IMR-90 (cell line): Measurements from ENCODE around the gene RGS17.

Experiments
- BHLHE40 ChIP-seq: fragments of 150-350 bp; IDR thresholded peaks from 2 replicates; pipeline ENCODE4 v1.6.1; 2016; ENCODE audit warnings: mild to moderate bottlenecking, low read depth, low read length
- CEBPB ChIP-seq: IDR thresholded peaks from 2 replicates; pipeline ENCODE4 v1.6.1; 2012; ENCODE audit warnings: low read depth, low read length, improper control_type of control experiment
- CTCF ChIP-seq: conservative IDR thresholded peaks from 2 replicates; pipeline ENCODE4 v1.5.1; 2012; ENCODE audit warnings: mild to moderate bottlenecking, low read depth, low read length, improper control_type of control experiment
- FOS ChIP-seq: fragments of 150-350 bp; IDR thresholded peaks from 2 replicates; pipeline ENCODE4 v1.6.1; 2016; ENCODE audit warnings: low read depth, low read length
- MAFK ChIP-seq: IDR thresholded peaks from 2 replicates; pipeline ENCODE4 v1.6.1; 2012; ENCODE audit warnings: low read depth, low read length, improper control_type of control experiment
- POLR2A ChIP-seq: IDR thresholded peaks from 2 replicates; pipeline ENCODE4 v1.6.1; 2012; ENCODE audit warnings: mild to moderate bottlenecking, low read depth, low read length
- RFX5 ChIP-seq: IDR thresholded peaks from 2 replicates; pipeline ENCODE4 v1.8.0; 2012; ENCODE audit warnings: low read depth, mild to moderate bottlenecking, low read length, moderate library complexity
- SMC3 ChIP-seq: fragments of 150-350 bp; IDR thresholded peaks from 2 replicates; pipeline ENCODE4 v1.6.1; 2016; ENCODE audit warnings: low read depth, mild to moderate bottlenecking, antibody characterized with exemption, low read length, moderate library complexity

GRCh38 chr6:153076431-153076830 is 54.7 kb downstream of the RGS17 start:
- TF ChIP-seq CTCF (no peak), RFX5 (no peak), POLR2A (no peak), CEBPB (no peak), BHLHE40 (no peak), SMC3 (no peak), MAFK (no peak), FOS (no peak)
